Upper lobe of left lung (tissue), 6 donors: ENCODE data around the gene MYO18B. TPM values are rescaled to one million over a fixed set of nuclear protein-coding genes. Genes with fewer than 3 reads are reported as not detected.

ENCODE experiments used
- ATAC-seq, 2 donors: fragments of 200-7000 bp; cut with Tn5 transposase; one replicate each; pipeline ENCODE4 v1.9.1; 2022; ENCODE audit warnings: mild to moderate bottlenecking in 2 of 2, moderate library complexity in 2 of 2; ENCODE audit not compliant: low FRiP score in 2 of 2
- DNase-seq, 2 donors: peaks; one replicate each; pipeline ENCODE4 v3.0.0-alpha.2; 2019 to 2020
- H3K27ac ChIP-seq, 4 donors: fragments of 200-600 bp; sonication (generic); one replicate each; pipeline ENCODE4 v1.5.1; 2016 to 2019
- H3K27me3 ChIP-seq, 4 donors: fragments of 200-600 bp; sonication (generic); one replicate each; pipeline ENCODE4 v1.5.1; 2017 to 2019
- H3K36me3 ChIP-seq, 4 donors: fragments of 200-600 bp; sonication (generic); one replicate each; pipeline ENCODE4 v1.5.1; 2016 to 2019
- H3K4me1 ChIP-seq, 4 donors: fragments of 200-600 bp; sonication (generic); one replicate each; pipeline ENCODE4 v1.5.1; 2018 to 2019
- H3K4me3 ChIP-seq, 4 donors: fragments of 200-600 bp; sonication (generic); one replicate each; pipeline ENCODE4 v1.5.1; 2017 to 2019; ENCODE audit warnings: mild to moderate bottlenecking in 2 of 4, moderate library complexity in 1 of 4
- H3K9me3 ChIP-seq, 4 donors: fragments of 200-600 bp; sonication (generic); one replicate each; pipeline ENCODE4 v1.5.1; 2018 to 2019
- EP300 ChIP-seq, 4 donors: sonication (generic); formaldehyde crosslinking; IDR thresholded peaks; one replicate each; pipeline ENCODE4 v1.5.1; 2017; ENCODE audit warnings: antibody characterized with exemption in 4 of 4, control low read depth in 2 of 4
- POLR2A ChIP-seq, 4 donors: fragments of 450-650 bp; IDR thresholded peaks; one replicate each; pipeline ENCODE4 v1.5.1; 2016 to 2017; ENCODE audit warnings: antibody characterized with exemption in 4 of 4, mild to moderate bottlenecking in 2 of 4
- POLR2AphosphoS5 ChIP-seq, 2 donors: sonication (generic); formaldehyde crosslinking; IDR thresholded peaks; one replicate each; pipeline ENCODE4 v1.5.1; 2017; ENCODE audit warnings: antibody characterized with exemption in 2 of 2
- WGBS, 2 donors: methylation state at CpG; one replicate each; pipeline ENCODE4 v1.1.5; 2017 to 2018; 5-methylcytosine and 5-hydroxymethylcytosine counted together
- total RNA-seq, 6 donors: library from RNA; depleted of rRNA in 4 of 6; stranded (reverse); fragments of >200 nt in 4 of 6; gene quantifications; one replicate each; pipeline versions ENCODE4 v1.1.0 to v1.2.1, GENCODE V29; 2016 to 2021
- TF ChIP-seq, protein P1 (sequence below), 6 experiments: fragments of 450-650 bp in 4 of 6; fragments of 200-600 bp in 2 of 6; sonication (generic) in 2 of 6; IDR thresholded peaks; one replicate each; pipeline ENCODE4 v1.5.1; 2016 to 2019; ENCODE audit warnings: antibody characterized with exemption in 6 of 6
- donor health status: DM: no; HTN: no; CAD: no; lungs with moderate emphysema.
- donor health status: DM: no; HTN: yes; CAD: no; lungs with severe emphysema.

MYO18B gene
- total RNA-seq, 6 donors from 2014 or later, result 0.09 to 1.3 (median 0.17) TPM; not detected in 3

GRCh38 chr22:25933158-25933788, 191.3 kb downstream of the MYO18B start:
- H3K4me3 ChIP-seq, result no peak overlapping the region
- DNase-seq (no peak), ATAC-seq (no peak)
- WGBS, 2 donors, result 80 to 81% methylated on average over 3 of the region's 3 CpGs
- H3K4me1 ChIP-seq, result no peaks in the 10 kb centered on the region
- no peak overlapping the region for H3K27ac ChIP-seq
- H3K27me3 ChIP-seq, result no peaks in the 10 kb centered on the region
- no peak for TF ChIP-seq POLR2A (IDR thresholded peaks at IDR 0.05)
- TF ChIP-seq, protein P1, sequence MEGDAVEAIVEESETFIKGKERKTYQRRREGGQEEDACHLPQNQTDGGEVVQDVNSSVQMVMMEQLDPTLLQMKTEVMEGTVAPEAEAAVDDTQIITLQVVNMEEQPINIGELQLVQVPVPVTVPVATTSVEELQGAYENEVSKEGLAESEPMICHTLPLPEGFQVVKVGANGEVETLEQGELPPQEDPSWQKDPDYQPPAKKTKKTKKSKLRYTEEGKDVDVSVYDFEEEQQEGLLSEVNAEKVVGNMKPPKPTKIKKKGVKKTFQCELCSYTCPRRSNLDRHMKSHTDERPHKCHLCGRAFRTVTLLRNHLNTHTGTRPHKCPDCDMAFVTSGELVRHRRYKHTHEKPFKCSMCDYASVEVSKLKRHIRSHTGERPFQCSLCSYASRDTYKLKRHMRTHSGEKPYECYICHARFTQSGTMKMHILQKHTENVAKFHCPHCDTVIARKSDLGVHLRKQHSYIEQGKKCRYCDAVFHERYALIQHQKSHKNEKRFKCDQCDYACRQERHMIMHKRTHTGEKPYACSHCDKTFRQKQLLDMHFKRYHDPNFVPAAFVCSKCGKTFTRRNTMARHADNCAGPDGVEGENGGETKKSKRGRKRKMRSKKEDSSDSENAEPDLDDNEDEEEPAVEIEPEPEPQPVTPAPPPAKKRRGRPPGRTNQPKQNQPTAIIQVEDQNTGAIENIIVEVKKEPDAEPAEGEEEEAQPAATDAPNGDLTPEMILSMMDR (IDR thresholded peaks at IDR 0.05), result no peak
- no peak for TF ChIP-seq POLR2AphosphoS5 (IDR thresholded peaks at IDR 0.05)
- no peak for TF ChIP-seq EP300 (IDR thresholded peaks at IDR 0.05)
- no peaks in the 10 kb centered on the region for H3K9me3 ChIP-seq
- no peaks in the 10 kb centered on the region for H3K36me3 ChIP-seq

DNA sequence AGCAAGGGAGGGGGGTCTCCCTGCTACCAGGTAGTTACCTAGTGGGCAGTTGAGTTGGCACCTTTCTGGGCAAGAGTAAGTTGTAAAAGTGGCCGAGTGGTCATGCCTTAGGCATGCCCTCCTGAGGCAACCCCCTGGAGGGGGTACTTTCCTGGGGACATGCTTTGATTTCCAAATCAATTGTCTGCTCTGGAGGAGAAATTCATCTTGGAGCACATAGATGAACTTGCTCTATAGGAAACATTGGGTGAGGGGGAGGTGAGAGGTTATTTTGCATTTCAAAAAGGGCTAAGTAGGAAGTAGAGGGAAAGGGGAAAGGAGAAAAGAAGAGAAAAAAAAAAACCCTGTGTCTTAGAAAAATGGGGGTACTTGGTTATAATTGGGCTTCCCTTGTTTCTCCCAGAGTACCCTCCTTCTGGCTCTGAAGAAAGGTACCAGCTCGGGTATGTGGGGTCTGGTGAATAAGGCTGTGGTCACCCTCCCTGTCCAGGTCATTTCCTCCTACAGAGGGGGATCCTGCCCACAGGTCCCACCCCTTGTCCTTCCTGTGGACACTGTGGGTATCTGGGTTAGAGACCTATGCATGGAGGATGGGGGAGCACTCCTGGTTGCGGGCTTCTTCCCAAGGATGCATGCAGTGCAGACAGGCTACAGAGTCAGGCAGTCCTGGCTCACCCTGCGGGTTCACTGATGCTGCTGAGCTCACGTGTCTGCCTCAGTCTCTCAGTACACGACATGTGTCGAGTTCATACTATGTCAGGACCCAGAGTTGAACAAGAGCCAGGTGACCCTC, 193.5 kb downstream of the MYO18B start:
- Histone ChIP-seq H3K27me3 (no peaks in the 10 kb centered on the region), H3K9me3 (no peaks in the 10 kb centered on the region), H3K36me3 (no peaks in the 10 kb centered on the region), H3K27ac (no peak overlapping the region), H3K4me1 (no peaks in the 10 kb centered on the region), H3K4me3 (no peak overlapping the region)
- DNase-seq, result no peak
- no peak for ATAC-seq
- 53 to 54% methylated on average over 7 of the region's 7 CpGs for WGBS, 2 donors
- TF ChIP-seq POLR2AphosphoS5 (IDR thresholded peaks at IDR 0.05), result no peak
- TF ChIP-seq, protein P1 (IDR thresholded peaks at IDR 0.05), result no peak
- TF ChIP-seq EP300 (IDR thresholded peaks at IDR 0.05), result no peak
- TF ChIP-seq POLR2A (IDR thresholded peaks at IDR 0.05), result no peak

- Histone ChIP-seq H3K4me1 (no peaks in the 10 kb centered on the region), H3K27me3 (no peaks in the 10 kb centered on the region), H3K9me3 (no peaks in the 10 kb centered on the region), H3K27ac (no peak overlapping the region), H3K36me3 (no peaks in the 10 kb centered on the region), H3K4me3 (no peak overlapping the region)
- TF ChIP-seq POLR2A (IDR thresholded peaks at IDR 0.05) (no peak), EP300 (IDR thresholded peaks at IDR 0.05) (no peak), POLR2AphosphoS5 (IDR thresholded peaks at IDR 0.05) (no peak)
- TF ChIP-seq, protein P1 (IDR thresholded peaks at IDR 0.05), result no peak
- 92 to 93% methylated on average over 1 of the region's 1 CpG for WGBS, 2 donors
- no peak for ATAC-seq
- DNase-seq, result no peak
These were observed 196.2 kb downstream of the MYO18B start for GRCh38 chr22:25938151-25938550.

GRCh38 chr22:25939384-25939783, 197.4 kb downstream of the MYO18B start:
- DNase-seq (no peak), ATAC-seq (no peak)
- H3K27ac ChIP-seq, result no peak overlapping the region
- no peaks in the 10 kb centered on the region for H3K4me1 ChIP-seq
- no peaks in the 10 kb centered on the region for H3K36me3 ChIP-seq
- WGBS, 2 donors, result 79 to 90% methylated on average over 4 of the region's 4 CpGs
- H3K9me3 ChIP-seq, result no peaks in the 10 kb centered on the region
- H3K27me3 ChIP-seq, result no peaks in the 10 kb centered on the region
- H3K4me3 ChIP-seq, result no peak overlapping the region
- TF ChIP-seq, protein P1 (IDR thresholded peaks at IDR 0.05), result no peak
- TF ChIP-seq EP300 (IDR thresholded peaks at IDR 0.05) (no peak), POLR2A (IDR thresholded peaks at IDR 0.05) (no peak), POLR2AphosphoS5 (IDR thresholded peaks at IDR 0.05) (no peak)
